D341Med (cell line): ENCODE measurements around the gene DDIT4.
"Not testable (repeated sequence)": the region's sequence is repeated elsewhere in the genome, so short reads cannot be mapped to it uniquely, and the experiment has no call there.

Experiments
- DNase-seq: peaks from one replicate; pipeline ENCODE4 v3.0.0; 2012; ENCODE audit warnings: low spot score

DDIT4 gene

GRCh38 chr10:72296829-72297280 lies 23.1 kb downstream of the DDIT4 start:
- not testable (repeated sequence) for DNase-seq

- DNase-seq, result peak; percentile 4
These were observed 23.6 kb downstream of the DDIT4 start for GRCh38 chr10:72297281-72297804.

- peak; percentile 93 for DNase-seq
These were observed 24.3 kb downstream of the DDIT4 start for GRCh38 chr10:72297805-72298591.

- DNase-seq, result no peak
These were observed 25.1 kb downstream of the DDIT4 start for GRCh38 chr10:72298592-72299519.

- DNase-seq, result no peak
These were observed 29.9 kb downstream of the DDIT4 start for GRCh38 chr10:72303424-72304128.

GRCh38 chr10:72306215-72306760 lies 32.6 kb downstream of the DDIT4 start:
- DNase-seq, result no peak

GRCh38 chr10:72307711-72308110 lies 34.0 kb downstream of the DDIT4 start:
- not testable (repeated sequence) for DNase-seq

- no peak for DNase-seq
These were observed 34.7 kb downstream of the DDIT4 start for GRCh38 chr10:72308320-72308987.

GRCh38 chr10:72309290-72310240 lies 35.8 kb downstream of the DDIT4 start:
- DNase-seq, result no peak

- no peak for DNase-seq
These were observed 36.5 kb downstream of the DDIT4 start for GRCh38 chr10:72310241-72310633.

- no peak for DNase-seq
These were observed 36.9 kb downstream of the DDIT4 start for GRCh38 chr10:72310636-72311035.

GRCh38 chr10:72311667-72312066 lies 37.9 kb downstream of the DDIT4 start:
- DNase-seq, result no peak

GRCh38 chr10:72312865-72313391 lies 39.2 kb downstream of the DDIT4 start:
- no peak for DNase-seq

- DNase-seq, result no peak
These were observed 40.5 kb downstream of the DDIT4 start for GRCh38 chr10:72314263-72314662.

- DNase-seq, result no peak
These were observed 41.3 kb downstream of the DDIT4 start for GRCh38 chr10:72315054-72315453.

- no peak for DNase-seq
These were observed 42.1 kb downstream of the DDIT4 start for GRCh38 chr10:72315611-72316385.

GRCh38 chr10:72316386-72316700 lies 42.6 kb downstream of the DDIT4 start:
- DNase-seq, result no peak

- DNase-seq, result no peak
These were observed 43.2 kb downstream of the DDIT4 start for GRCh38 chr10:72316748-72317435.
